Astrocyte (in vitro differentiated cells and primary cell): ENCODE measurements around the gene CLDN2. TPM values are rescaled to one million over a fixed set of nuclear protein-coding genes. Genes with fewer than 3 reads are reported as not detected.

Source experiments
- DNase-seq: peaks from one replicate; pipeline ENCODE4 v3.0.0-alpha.2; 2010; ENCODE audit warnings: low read depth
- FAIRE-seq: peaks from 2 replicates; lab custom pipeline; 2011; peaks lifted over from hg19 to GRCh38; lab: Jason Lieb, UNC
- H2AFZ ChIP-seq: 2 replicates; pipeline ENCODE4 v1.6.0; 2012; ENCODE audit warnings: low read depth, low read length, inconsistent platforms
- H3K27ac ChIP-seq: 2 replicates; pipeline ENCODE4 v1.5.1; 2011; ENCODE audit warnings: low read depth, low read length, inconsistent platforms
- H3K27me3 ChIP-seq: 2 replicates; pipeline ENCODE4 v1.6.0; 2011; ENCODE audit warnings: low read length, inconsistent platforms; ENCODE audit not compliant: insufficient read depth
- H3K36me3 ChIP-seq: 2 replicates; pipeline ENCODE4 v1.5.1; 2011; ENCODE audit warnings: low read length, inconsistent platforms; ENCODE audit not compliant: insufficient read depth
- H3K4me1 ChIP-seq: 2 replicates; pipeline ENCODE4 v1.5.1; 2011; ENCODE audit warnings: low read length, inconsistent platforms; ENCODE audit not compliant: insufficient read depth
- H3K4me2 ChIP-seq: 2 replicates; pipeline ENCODE4 v1.6.0; 2012; ENCODE audit warnings: low read length, inconsistent platforms
- H3K4me3 ChIP-seq: 2 replicates; pipeline ENCODE4 v1.5.1; 2011; ENCODE audit warnings: low read depth, mild to moderate bottlenecking, low read length, inconsistent platforms; ENCODE audit not compliant: insufficient read depth
- H3K79me2 ChIP-seq: 2 replicates; pipeline ENCODE4 v1.6.0; 2012; ENCODE audit warnings: mild to moderate bottlenecking, low read length, inconsistent platforms; ENCODE audit not compliant: insufficient read depth
- H3K9ac ChIP-seq: 2 replicates; pipeline ENCODE4 v1.6.0; 2012; ENCODE audit warnings: mild to moderate bottlenecking, low read length, inconsistent platforms
- H3K9me3 ChIP-seq: 2 replicates; pipeline ENCODE4 v1.5.1; 2012; ENCODE audit warnings: low read depth, mild to moderate bottlenecking, low read length, inconsistent platforms; ENCODE audit not compliant: insufficient read depth
- H4K20me1 ChIP-seq: 2 replicates; pipeline ENCODE4 v1.6.0; 2012; ENCODE audit warnings: low read length, inconsistent platforms; ENCODE audit not compliant: insufficient read depth
- H3K27ac Mint-ChIP-seq: one replicate; pipeline ENCODE4 v1.8.0; 2021; ENCODE audit warnings: mild to moderate bottlenecking, mixed read lengths; ENCODE audit not compliant: unreplicated experiment
- H3K27me3 Mint-ChIP-seq: one replicate; pipeline ENCODE4 v1.8.0; 2021; ENCODE audit warnings: low read depth, mixed read lengths; ENCODE audit not compliant: unreplicated experiment
- H3K36me3 Mint-ChIP-seq: one replicate; pipeline ENCODE4 v1.8.0; 2021; ENCODE audit warnings: low read depth, mixed read lengths; ENCODE audit not compliant: unreplicated experiment
- H3K4me1 Mint-ChIP-seq: one replicate; pipeline ENCODE4 v1.8.0; 2021; ENCODE audit warnings: low read depth, mixed read lengths; ENCODE audit not compliant: unreplicated experiment
- H3K4me3 Mint-ChIP-seq: one replicate; pipeline ENCODE4 v1.8.0; 2021; ENCODE audit warnings: mild to moderate bottlenecking, moderate library complexity, mixed read lengths; ENCODE audit not compliant: unreplicated experiment
- H3K9me3 Mint-ChIP-seq: one replicate; pipeline ENCODE4 v1.8.0; 2021; ENCODE audit warnings: mild to moderate bottlenecking, mixed read lengths; ENCODE audit not compliant: unreplicated experiment
- CTCF ChIP-seq: IDR thresholded peaks from 2 replicates; pipeline ENCODE4 v1.5.1; 2011; ENCODE audit warnings: low read depth, mild to moderate bottlenecking, inconsistent platforms, low read length, moderate library complexity; ENCODE audit not compliant: insufficient read depth
- EZH2 ChIP-seq: IDR thresholded peaks from 2 replicates; pipeline ENCODE4 v1.6.1; 2012; ENCODE audit warnings: mild to moderate bottlenecking, low read length, inconsistent platforms; ENCODE audit not compliant: insufficient read depth
- total RNA-seq: library from RNA; stranded (reverse); gene quantifications from 2 replicates; pipeline ENCODE4 v1.2.1, GENCODE V29; 2021

Gene CLDN2
- total RNA-seq, 1 donor from 2014 or later = 0.77 TPM

DNA sequence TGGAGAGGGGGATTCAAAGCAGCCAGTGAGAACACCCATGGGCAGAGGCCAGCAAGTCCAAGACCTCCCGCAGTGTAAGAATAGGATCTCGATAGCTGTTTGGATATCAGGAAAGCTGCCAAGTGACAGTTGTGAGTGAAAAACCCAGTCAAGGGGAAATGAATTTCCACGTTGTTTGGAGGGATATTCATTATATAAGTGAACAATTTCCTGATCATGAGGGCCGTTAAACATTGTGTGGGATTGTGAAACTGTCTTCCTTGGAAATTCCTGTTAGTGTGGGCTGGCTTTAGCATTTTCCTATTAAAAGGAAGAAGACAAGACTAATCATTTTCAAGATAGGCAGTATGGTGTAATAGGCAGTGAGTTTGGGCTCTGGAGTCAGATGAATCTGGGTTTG, 15.0 kb downstream of the CLDN2 start:
- no peak overlapping the region for H3K27ac ChIP-seq
- Mint-ChIP-seq H3K4me3 (no peak overlapping the region), H3K4me1 (peaks cover 7% of the 10 kb centered on the region), H3K36me3 (no peaks in the 10 kb centered on the region), H3K9me3 (no peaks in the 10 kb centered on the region), H3K27ac (no peak overlapping the region), H3K27me3 (no peaks in the 10 kb centered on the region)
- no peak overlapping the region for H3K9ac ChIP-seq
- DNase-seq (no peak), FAIRE-seq (no peak)
- no peak overlapping the region for H3K4me2 ChIP-seq
- H3K27me3 ChIP-seq = no peaks in the 10 kb centered on the region
- H3K36me3 ChIP-seq = no peaks in the 10 kb centered on the region
- no peak overlapping the region for H3K4me3 ChIP-seq
- H2AFZ ChIP-seq = no peak overlapping the region
- no peak for TF ChIP-seq EZH2
- TF ChIP-seq CTCF = no peak
- H3K4me1 ChIP-seq = peaks cover 21% of the 10 kb centered on the region
- H3K9me3 ChIP-seq = no peaks in the 10 kb centered on the region
- H3K79me2 ChIP-seq = no peaks in the 10 kb centered on the region
- no peaks in the 10 kb centered on the region for H4K20me1 ChIP-seq

DNA sequence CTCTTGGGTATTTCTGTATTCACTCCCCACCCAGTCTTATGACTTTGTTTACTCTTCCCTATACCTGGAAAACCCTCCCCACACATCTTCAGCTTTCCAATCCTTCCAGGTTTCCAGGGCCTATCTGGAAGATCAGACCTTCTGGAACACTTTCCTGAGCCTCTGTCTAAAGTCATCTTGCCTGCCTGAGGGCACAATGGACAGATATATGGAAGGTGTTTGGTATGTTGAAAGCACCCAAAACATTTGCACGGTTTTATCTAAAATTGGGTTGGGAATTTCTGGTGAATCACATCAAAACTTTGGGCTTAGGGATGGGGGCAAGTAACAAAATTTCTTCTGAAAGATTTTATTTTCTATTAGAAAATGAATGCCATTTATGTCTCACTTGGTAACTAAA, 16.0 kb downstream of the CLDN2 start:
- H3K27me3 Mint-ChIP-seq = no peaks in the 10 kb centered on the region
- H3K27ac Mint-ChIP-seq = no peak overlapping the region
- H3K79me2 ChIP-seq = no peaks in the 10 kb centered on the region
- no peaks in the 10 kb centered on the region for H3K27me3 ChIP-seq
- H3K9me3 Mint-ChIP-seq = no peaks in the 10 kb centered on the region
- no peak overlapping the region for H3K9ac ChIP-seq
- H3K36me3 ChIP-seq = peaks cover 3% of the 10 kb centered on the region
- no peaks in the 10 kb centered on the region for H3K9me3 ChIP-seq
- DNase-seq = no peak
- FAIRE-seq = no peak
- H3K36me3 Mint-ChIP-seq = no peaks in the 10 kb centered on the region
- no peak overlapping the region for H3K4me3 Mint-ChIP-seq
- H3K4me1 ChIP-seq = peaks cover 21% of the 10 kb centered on the region
- no peaks in the 10 kb centered on the region for H4K20me1 ChIP-seq
- H3K4me2 ChIP-seq = no peak overlapping the region
- H3K27ac ChIP-seq = no peak overlapping the region
- TF ChIP-seq CTCF (no peak), EZH2 (no peak)
- no peak overlapping the region for H3K4me3 ChIP-seq
- H3K4me1 Mint-ChIP-seq = peaks cover 7% of the 10 kb centered on the region
- no peak overlapping the region for H2AFZ ChIP-seq

GRCh38 chrX:106939566-106939965, 19.4 kb downstream of the CLDN2 start:
- H3K4me1 Mint-ChIP-seq = no peaks in the 10 kb centered on the region
- Histone ChIP-seq H3K36me3 (peaks cover 5% of the 10 kb centered on the region), H3K4me2 (no peak overlapping the region), H3K4me3 (no peak overlapping the region), H4K20me1 (no peaks in the 10 kb centered on the region), H3K4me1 (no peaks in the 10 kb centered on the region), H3K27me3 (no peaks in the 10 kb centered on the region), H2AFZ (no peak overlapping the region), H3K79me2 (no peaks in the 10 kb centered on the region), H3K9ac (no peak overlapping the region), H3K27ac (no peak overlapping the region), H3K9me3 (no peaks in the 10 kb centered on the region)
- FAIRE-seq = peak; percentile 54
- peaks cover 2% of the 10 kb centered on the region for H3K9me3 Mint-ChIP-seq
- no peak for TF ChIP-seq EZH2
- no peak for TF ChIP-seq CTCF
- no peak overlapping the region for H3K27ac Mint-ChIP-seq
- H3K27me3 Mint-ChIP-seq = no peaks in the 10 kb centered on the region
- H3K4me3 Mint-ChIP-seq = no peak overlapping the region
- DNase-seq = no peak
- peaks cover 5% of the 10 kb centered on the region for H3K36me3 Mint-ChIP-seq
